Loucy (cell line): ENCODE results near the gene SAMD4A.

Source experiments
- H2AFZ ChIP-seq: fragments of 200-600 bp; sonication (generic); 2 replicates; pipeline ENCODE4 v1.6.0; 2016; ENCODE audit warnings: antibody characterized with exemption, mild to moderate bottlenecking, low read length, moderate library complexity
- H3F3A ChIP-seq: fragments of 200-600 bp; 2 replicates; pipeline ENCODE4 v1.6.0; 2016; ENCODE audit warnings: antibody characterized with exemption, low read depth, mild to moderate bottlenecking
- H3K27me3 ChIP-seq: fragments of 200-600 bp; sonication (generic); 2 replicates; pipeline ENCODE4 v1.6.1; 2014; ENCODE audit warnings: low read length, mild to moderate bottlenecking; ENCODE audit not compliant: insufficient read depth, poor library complexity, severe bottlenecking
- H3K36me3 ChIP-seq: fragments of 200-600 bp; sonication (generic); 2 replicates; pipeline ENCODE4 v1.6.1; 2016; ENCODE audit warnings: low read length; ENCODE audit not compliant: insufficient read depth
- H3K4me1 ChIP-seq: fragments of 200-600 bp; sonication (generic); 2 replicates; pipeline ENCODE4 v1.5.1; 2014; ENCODE audit warnings: low read length, mild to moderate bottlenecking; ENCODE audit not compliant: insufficient read depth, poor library complexity, severe bottlenecking
- H3K4me2 ChIP-seq: fragments of 200-600 bp; sonication (generic); 2 replicates; pipeline ENCODE4 v1.6.0; 2014; ENCODE audit warnings: antibody characterized with exemption, low read length, low read depth, mild to moderate bottlenecking; ENCODE audit not compliant: poor library complexity, severe bottlenecking
- H3K4me3 ChIP-seq: fragments of 200-600 bp; sonication (generic); 2 replicates; pipeline ENCODE4 v1.5.1; 2014; ENCODE audit warnings: low read length, mild to moderate bottlenecking, mixed read lengths; ENCODE audit not compliant: poor library complexity, severe bottlenecking
- H3K79me2 ChIP-seq: fragments of 200-600 bp; sonication (generic); 2 replicates; pipeline ENCODE4 v1.6.1; 2014; ENCODE audit warnings: low read length; ENCODE audit not compliant: insufficient read depth
- H3K9ac ChIP-seq: fragments of 200-600 bp; sonication (generic); 2 replicates; pipeline ENCODE4 v1.6.0; 2014; ENCODE audit warnings: mild to moderate bottlenecking, low read depth, low read length, moderate library complexity; ENCODE audit not compliant: poor library complexity, severe bottlenecking
- H3K9me2 ChIP-seq: fragments of 200-600 bp; sonication (generic); replicated peaks from 2 replicates; pipeline ENCODE4 v1.6.1; 2016; ENCODE audit warnings: low read depth, low read length, mixed read lengths
- H3K9me3 ChIP-seq: fragments of 200-600 bp; sonication (generic); 2 replicates; pipeline ENCODE4 v1.6.1; 2014; ENCODE audit warnings: mild to moderate bottlenecking, antibody characterized with exemption, low read length, low read depth; ENCODE audit not compliant: insufficient read depth
- H4K20me1 ChIP-seq: fragments of 200-600 bp; sonication (generic); 2 replicates; pipeline ENCODE4 v1.6.0; 2014; ENCODE audit warnings: antibody characterized with exemption, low read length, mild to moderate bottlenecking; ENCODE audit not compliant: insufficient read depth, poor library complexity, severe bottlenecking
- CTCF ChIP-seq: fragments of 200-600 bp; sonication (generic); conservative IDR thresholded peaks from 2 replicates; pipeline ENCODE4 v1.5.1; 2014; ENCODE audit warnings: mild to moderate bottlenecking, antibody characterized with exemption, low read length
- EZH2phosphoT487 ChIP-seq: fragments of 200-600 bp; IDR thresholded peaks from 2 replicates; pipeline ENCODE4 v1.6.1; 2018; ENCODE audit warnings: antibody characterized with exemption, mild to moderate bottlenecking, moderate library complexity, borderline replicate concordance

Gene SAMD4A

GRCh38 chr14:54703724-54704123 lies 136.8 kb downstream of the SAMD4A start:
- H3K36me3 ChIP-seq = no peaks in the 10 kb centered on the region
- H3K27me3 ChIP-seq = no peaks in the 10 kb centered on the region
- H3K4me3 ChIP-seq = no peak overlapping the region
- no peaks in the 10 kb centered on the region for H3F3A ChIP-seq
- H3K9me3 ChIP-seq = no peaks in the 10 kb centered on the region
- no peak overlapping the region for H2AFZ ChIP-seq
- H3K79me2 ChIP-seq = no peaks in the 10 kb centered on the region
- peaks cover 19% of the 10 kb centered on the region for H3K4me1 ChIP-seq
- no peaks in the 10 kb centered on the region for H4K20me1 ChIP-seq
- H3K4me2 ChIP-seq = no peak overlapping the region
- H3K9ac ChIP-seq = no peak overlapping the region
- TF ChIP-seq EZH2phosphoT487 (no peak), CTCF (no peak)
- H3K9me2 ChIP-seq = no peaks in the 10 kb centered on the region

- H3K9ac ChIP-seq = no peak overlapping the region
- H4K20me1 ChIP-seq = no peaks in the 10 kb centered on the region
- no peak overlapping the region for H3K4me2 ChIP-seq
- H3F3A ChIP-seq = no peaks in the 10 kb centered on the region
- H3K9me2 ChIP-seq = no peaks in the 10 kb centered on the region
- no peaks in the 10 kb centered on the region for H3K36me3 ChIP-seq
- H2AFZ ChIP-seq = no peak overlapping the region
- TF ChIP-seq CTCF (no peak), EZH2phosphoT487 (no peak)
- no peaks in the 10 kb centered on the region for H3K79me2 ChIP-seq
- H3K4me1 ChIP-seq = peaks cover 23% of the 10 kb centered on the region
- H3K4me3 ChIP-seq = no peak overlapping the region
- H3K9me3 ChIP-seq = no peaks in the 10 kb centered on the region
- no peaks in the 10 kb centered on the region for H3K27me3 ChIP-seq
These were observed 137.8 kb downstream of the SAMD4A start for GRCh38 chr14:54704768-54705167.

GRCh38 chr14:54706769-54707168 lies 139.8 kb downstream of the SAMD4A start:
- Histone ChIP-seq H3K4me1 (peaks cover 30% of the 10 kb centered on the region), H3K4me3 (no peak overlapping the region), H3K9me3 (no peaks in the 10 kb centered on the region), H3K9me2 (no peaks in the 10 kb centered on the region), H3K79me2 (no peaks in the 10 kb centered on the region), H2AFZ (no peak overlapping the region), H3K9ac (no peak overlapping the region), H3K4me2 (no peak overlapping the region), H3K36me3 (no peaks in the 10 kb centered on the region), H4K20me1 (no peaks in the 10 kb centered on the region), H3F3A (no peaks in the 10 kb centered on the region), H3K27me3 (no peaks in the 10 kb centered on the region)
- TF ChIP-seq EZH2phosphoT487 (no peak), CTCF (no peak)
